ENCODE measurements around the gene RANBP17. TPM values are rescaled to one million over a fixed set of nuclear protein-coding genes. Genes with fewer than 3 reads are reported as not detected.

Gene RANBP17
- total RNA-seq = 1 to 10 TPM in 2 of 4 donors, under 1 TPM in 2; 0.38 to 5.1 (median 1.4) TPM

- WGBS, 2 donors = 2 to 4% methylated on average over 28 to 56 of the region's 102 CpGs
- intact Hi-C loops (cut with DNase I; ENCODE audit: low total_unique reads) = no loop called here
- peak within 1 kb of the TSS; percentile 41 for H3K4me3 ChIP-seq (ENCODE audit: low read depth, poor library complexity, severe bottlenecking)
- TF ChIP-seq POLR2A (IDR thresholded peaks at IDR 0.05) (no peak), CTCF (IDR thresholded peaks at IDR 0.05) (no peak)
- no peak for DNase-seq (ENCODE audit: low spot score in 2 of 2)
Observed at GRCh38 chr5:170861917-170862766, at the start of gene RANBP17. Gene RANBP17 (plus strand): TSS chr5:170862018.

GRCh38 chr5:170813231-170813630 lies 48.6 kb upstream of the RANBP17 start:
- TF ChIP-seq POLR2A (IDR thresholded peaks at IDR 0.05) (no peak), CTCF (IDR thresholded peaks at IDR 0.05) (no peak)
- intact Hi-C loops (cut with DNase I; ENCODE audit: low total_unique reads) = no loop called here
- H3K4me3 ChIP-seq (ENCODE audit: low read depth, poor library complexity, severe bottlenecking) = no peak overlapping the region
- DNase-seq (ENCODE audit: low spot score in 2 of 2) = no peak
- 93% methylated on average over 5 of the region's 5 CpGs for WGBS, 2 donors

GRCh38 chr5:170817195-170817594 lies 44.6 kb upstream of the RANBP17 start:
- DNase-seq (ENCODE audit: low spot score in 2 of 2) = no peak
- intact Hi-C loops (cut with DNase I; ENCODE audit: low total_unique reads) = no loop called here
- TF ChIP-seq CTCF (IDR thresholded peaks at IDR 0.05) (no peak), POLR2A (IDR thresholded peaks at IDR 0.05) (no peak)
- H3K4me3 ChIP-seq (ENCODE audit: low read depth, poor library complexity, severe bottlenecking) = no peak overlapping the region
- 70% methylated on average over 3 of the region's 3 CpGs for WGBS, 2 donors

GRCh38 chr5:170818232-170818631 lies 43.6 kb upstream of the RANBP17 start:
- TF ChIP-seq POLR2A (IDR thresholded peaks at IDR 0.05) (no peak), CTCF (IDR thresholded peaks at IDR 0.05) (no peak)
- 73 to 81% methylated on average over 1 of the region's 1 CpG for WGBS, 2 donors
- intact Hi-C loops (cut with DNase I; ENCODE audit: low total_unique reads) = no loop called here
- DNase-seq (ENCODE audit: low spot score in 2 of 2) = no peak
- H3K4me3 ChIP-seq (ENCODE audit: low read depth, poor library complexity, severe bottlenecking) = no peak overlapping the region

GRCh38 chr5:170819824-170820223 lies 42.0 kb upstream of the RANBP17 start:
- TF ChIP-seq CTCF (IDR thresholded peaks at IDR 0.05) (no peak), POLR2A (IDR thresholded peaks at IDR 0.05) (no peak)
- no peak for DNase-seq (ENCODE audit: low spot score in 2 of 2)
- H3K4me3 ChIP-seq (ENCODE audit: low read depth, poor library complexity, severe bottlenecking) = no peak overlapping the region

More at GRCh38 chr5:170819824-170820223, 42.0 kb upstream of the RANBP17 start:
- intact Hi-C loops (cut with DNase I; ENCODE audit: low total_unique reads) = no loop called here

Data from lower leg skin (tissue), 4 donors.